GM10266 (cell line): ENCODE data around the gene ALDH1L2.
A peak's percentile ranks its signal among the peaks of the same experiment; 100 is the strongest.

Source experiments
- DNase-seq: peaks from one replicate; pipeline ENCODE4 v3.0.0; 2012; ENCODE audit errors: extremely low spot score
- CTCF ChIP-seq: IDR thresholded peaks from 2 replicates; pipeline ENCODE4 v1.5.1; 2012; ENCODE audit warnings: mild to moderate bottlenecking, low read depth; ENCODE audit not compliant: control insufficient read depth, insufficient read depth; ENCODE audit errors: missing control alignments

ALDH1L2 gene

GRCh38 chr12:105085501-105085900, 1.2 kb upstream of the ALDH1L2 start:
- DNase-seq, result no peak
- no peak for TF ChIP-seq CTCF

- TF ChIP-seq CTCF, result no peak
- DNase-seq, result peak; percentile 27
Measured at GRCh38 chr12:105083551-105084105, 630 bp downstream of the ALDH1L2 start.

GRCh38 chr12:105083031-105083430, 1.2 kb downstream of the ALDH1L2 start:
- no peak for TF ChIP-seq CTCF
- no peak for DNase-seq

GRCh38 chr12:105078712-105079570, 5.3 kb downstream of the ALDH1L2 start:
- no peak for TF ChIP-seq CTCF
- no peak for DNase-seq

- DNase-seq, result no peak
- TF ChIP-seq CTCF, result no peak
Measured at GRCh38 chr12:105077435-105077834, 6.8 kb downstream of the ALDH1L2 start.

- DNase-seq, result no peak
- TF ChIP-seq CTCF, result no peak
Measured at GRCh38 chr12:105076913-105077312, 7.3 kb downstream of the ALDH1L2 start.

- no peak for TF ChIP-seq CTCF
- no peak for DNase-seq
Measured at GRCh38 chr12:105076098-105076497, 8.2 kb downstream of the ALDH1L2 start.
